SK-N-SH treated with all-trans-retinoic acid at 6 μM for 48 hours (cell line): ENCODE measurements around the gene TMEM33.
"Not testable (repeated sequence)": the region's sequence is repeated elsewhere in the genome, so short reads cannot be mapped to it uniquely, and the experiment has no call there.

ENCODE experiments used
- ATAC-seq: fragments of 200-7000 bp; cut with Tn5 transposase; 3 replicates; pipeline ENCODE4 v1.9.1; 2020; ENCODE audit warnings: mild to moderate bottlenecking, moderate library complexity
- ARNTL ChIP-seq: fragments of 450-650 bp; formaldehyde crosslinking; IDR thresholded peaks from 2 replicates; pipeline ENCODE4 v1.5.0; 2020; ENCODE audit warnings: low read depth, mild to moderate bottlenecking, moderate library complexity, borderline replicate concordance
- BACH2 ChIP-seq: fragments of 250-450 bp; sonication (Bioruptor Pico); IDR thresholded peaks from 2 replicates; pipeline ENCODE4 v1.9.0; 2021; ENCODE audit warnings: mild to moderate bottlenecking, borderline replicate concordance
- CSDC2 ChIP-seq: fragments of 250-450 bp; sonication (Bioruptor Pico); IDR thresholded peaks from 2 replicates; pipeline ENCODE4 v1.5.0; 2020; ENCODE audit warnings: mild to moderate bottlenecking, moderate library complexity
- ESRRG ChIP-seq: fragments of 250-450 bp; sonication (Bioruptor Pico); IDR thresholded peaks from 2 replicates; pipeline ENCODE4 v1.6.1; 2021; ENCODE audit warnings: mild to moderate bottlenecking
- GLIS3 ChIP-seq: fragments of 250-450 bp; sonication (Bioruptor Pico); IDR thresholded peaks from 2 replicates; pipeline ENCODE4 v1.5.0; 2020; ENCODE audit warnings: mild to moderate bottlenecking, moderate library complexity
- ISL1 ChIP-seq: fragments of 250-450 bp; sonication (Bioruptor Pico); IDR thresholded peaks from 2 replicates; pipeline ENCODE4 v2.1.2; 2022; ENCODE audit warnings: mild to moderate bottlenecking, moderate library complexity
- OSR1 ChIP-seq: fragments of 250-450 bp; sonication (Bioruptor Pico); IDR thresholded peaks from 2 replicates; pipeline ENCODE4 v1.8.0; 2022; ENCODE audit warnings: moderate library complexity, mild to moderate bottlenecking, inconsistent platforms
- PPARA ChIP-seq: fragments of 250-450 bp; sonication (Bioruptor Pico); IDR thresholded peaks from 2 replicates; pipeline ENCODE4 v1.5.0; 2020; ENCODE audit warnings: mild to moderate bottlenecking, borderline replicate concordance
- RARB ChIP-seq: fragments of 250-450 bp; sonication (Bioruptor Pico); IDR thresholded peaks from 2 replicates; pipeline ENCODE4 v1.8.0; 2021; ENCODE audit warnings: mild to moderate bottlenecking, moderate library complexity
- SNAI2 ChIP-seq: fragments of 250-450 bp; sonication (Bioruptor Pico); IDR thresholded peaks from 2 replicates; pipeline ENCODE4 v1.5.0; 2020; ENCODE audit warnings: mild to moderate bottlenecking, moderate library complexity
- TCF4 ChIP-seq: fragments of 250-450 bp; sonication (Bioruptor Pico); IDR thresholded peaks from 2 replicates; pipeline ENCODE4 v1.8.0; 2021; ENCODE audit warnings: mild to moderate bottlenecking, moderate library complexity, borderline replicate concordance
- TOX ChIP-seq: fragments of 250-450 bp; sonication (Bioruptor Pico); IDR thresholded peaks from 2 replicates; pipeline ENCODE4 v1.8.0; 2021; ENCODE audit warnings: mild to moderate bottlenecking, moderate library complexity, borderline replicate concordance
- TSHZ2 ChIP-seq: fragments of 250-450 bp; sonication (Bioruptor Pico); IDR thresholded peaks from 2 replicates; pipeline ENCODE4 v1.5.0; 2020; ENCODE audit warnings: mild to moderate bottlenecking, moderate library complexity
- ZC3H10 ChIP-seq: fragments of 250-450 bp; sonication (Bioruptor Pico); IDR thresholded peaks from 2 replicates; pipeline ENCODE4 v1.5.1; 2021; ENCODE audit warnings: mild to moderate bottlenecking, moderate library complexity
- ZFP3 ChIP-seq: fragments of 250-450 bp; sonication (Bioruptor Pico); IDR thresholded peaks from 2 replicates; pipeline ENCODE4 v1.5.0; 2020; ENCODE audit warnings: mild to moderate bottlenecking, moderate library complexity
- ZFP30 ChIP-seq: fragments of 450-650 bp; formaldehyde crosslinking; IDR thresholded peaks from 2 replicates; pipeline ENCODE4 v1.5.0; 2022; ENCODE audit warnings: mild to moderate bottlenecking, moderate library complexity
- ZNF565 ChIP-seq: fragments of 450-650 bp; formaldehyde crosslinking; conservative IDR thresholded peaks from 2 replicates; pipeline ENCODE4 v1.5.0; 2020; ENCODE audit warnings: low read depth, mild to moderate bottlenecking, moderate library complexity
- ZNF8 ChIP-seq: fragments of 450-650 bp; formaldehyde crosslinking; IDR thresholded peaks from 2 replicates; pipeline ENCODE4 v1.5.0; 2020; ENCODE audit warnings: mild to moderate bottlenecking, moderate library complexity
- TF ChIP-seq, protein P1 (sequence below): fragments of 250-450 bp; sonication (Bioruptor Pico); IDR thresholded peaks from 2 replicates; pipeline ENCODE4 v1.8.0; 2020; ENCODE audit warnings: mild to moderate bottlenecking, moderate library complexity, borderline replicate concordance
- TF ChIP-seq, protein P2 (sequence below): fragments of 250-450 bp; sonication (Bioruptor Pico); IDR thresholded peaks from 2 replicates; pipeline ENCODE4 v1.8.0; 2021; ENCODE audit warnings: low read depth, mild to moderate bottlenecking, moderate library complexity, borderline replicate concordance

The TMEM33 gene

GRCh38 chr4:41888687-41889074 lies 46.5 kb upstream of the TMEM33 start:
- no peak for ATAC-seq
- TF ChIP-seq RARB (CRISPR knock-in tag) (no peak), SNAI2 (CRISPR knock-in tag) (no peak), ZNF565 (CRISPR knock-in tag) (no peak), ZFP3 (CRISPR knock-in tag) (no peak), OSR1 (CRISPR knock-in tag) (no peak)

GRCh38 chr4:41889317-41889716 lies 45.9 kb upstream of the TMEM33 start:
- ATAC-seq = no peak
- TF ChIP-seq PPARA (CRISPR knock-in tag) (no peak), GLIS3 (CRISPR knock-in tag) (no peak), ZFP3 (CRISPR knock-in tag) (no peak), ARNTL (CRISPR knock-in tag) (no peak)

DNA sequence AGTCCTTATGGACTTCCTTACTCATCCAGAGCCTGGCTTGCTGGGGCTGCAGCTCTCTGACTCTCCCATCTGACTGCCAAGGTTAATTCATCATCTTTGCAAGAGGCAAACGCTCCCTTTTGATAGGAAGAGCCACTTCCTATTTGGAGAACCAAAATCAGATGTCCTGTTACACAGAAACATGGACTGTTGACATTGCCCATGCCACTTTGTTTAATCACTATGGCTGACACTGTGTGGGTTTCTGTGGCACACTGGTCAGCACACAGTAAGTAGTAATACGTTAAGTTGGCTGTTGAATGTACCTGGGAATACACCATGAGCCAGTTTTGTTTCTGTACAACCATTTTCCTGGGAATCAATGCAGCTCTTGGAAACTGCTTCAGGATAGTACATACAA lies 45.1 kb upstream of the TMEM33 start:
- TF ChIP-seq BACH2 (no peak), ARNTL (CRISPR knock-in tag) (no peak), TSHZ2 (CRISPR knock-in tag) (no peak), ZC3H10 (CRISPR knock-in tag) (no peak), ISL1 (CRISPR knock-in tag) (no peak), ZNF565 (CRISPR knock-in tag) (no peak), CSDC2 (CRISPR knock-in tag) (no peak), TCF4 (CRISPR knock-in tag) (no peak), PPARA (CRISPR knock-in tag) (no peak), RARB (CRISPR knock-in tag) (no peak), GLIS3 (CRISPR knock-in tag) (no peak), SNAI2 (CRISPR knock-in tag) (no peak), ESRRG (CRISPR knock-in tag) (no peak), ZNF8 (CRISPR knock-in tag) (no peak)
- TF ChIP-seq, protein P1, sequence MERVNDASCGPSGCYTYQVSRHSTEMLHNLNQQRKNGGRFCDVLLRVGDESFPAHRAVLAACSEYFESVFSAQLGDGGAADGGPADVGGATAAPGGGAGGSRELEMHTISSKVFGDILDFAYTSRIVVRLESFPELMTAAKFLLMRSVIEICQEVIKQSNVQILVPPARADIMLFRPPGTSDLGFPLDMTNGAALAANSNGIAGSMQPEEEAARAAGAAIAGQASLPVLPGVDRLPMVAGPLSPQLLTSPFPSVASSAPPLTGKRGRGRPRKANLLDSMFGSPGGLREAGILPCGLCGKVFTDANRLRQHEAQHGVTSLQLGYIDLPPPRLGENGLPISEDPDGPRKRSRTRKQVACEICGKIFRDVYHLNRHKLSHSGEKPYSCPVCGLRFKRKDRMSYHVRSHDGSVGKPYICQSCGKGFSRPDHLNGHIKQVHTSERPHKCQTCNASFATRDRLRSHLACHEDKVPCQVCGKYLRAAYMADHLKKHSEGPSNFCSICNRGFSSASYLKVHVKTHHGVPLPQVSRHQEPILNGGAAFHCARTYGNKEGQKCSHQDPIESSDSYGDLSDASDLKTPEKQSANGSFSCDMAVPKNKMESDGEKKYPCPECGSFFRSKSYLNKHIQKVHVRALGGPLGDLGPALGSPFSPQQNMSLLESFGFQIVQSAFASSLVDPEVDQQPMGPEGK (CRISPR knock-in tag) = no peak
- no peak for ATAC-seq

GRCh38 chr4:41896648-41897047 lies 38.6 kb upstream of the TMEM33 start:
- ATAC-seq = no peak
- TF ChIP-seq, protein P2, sequence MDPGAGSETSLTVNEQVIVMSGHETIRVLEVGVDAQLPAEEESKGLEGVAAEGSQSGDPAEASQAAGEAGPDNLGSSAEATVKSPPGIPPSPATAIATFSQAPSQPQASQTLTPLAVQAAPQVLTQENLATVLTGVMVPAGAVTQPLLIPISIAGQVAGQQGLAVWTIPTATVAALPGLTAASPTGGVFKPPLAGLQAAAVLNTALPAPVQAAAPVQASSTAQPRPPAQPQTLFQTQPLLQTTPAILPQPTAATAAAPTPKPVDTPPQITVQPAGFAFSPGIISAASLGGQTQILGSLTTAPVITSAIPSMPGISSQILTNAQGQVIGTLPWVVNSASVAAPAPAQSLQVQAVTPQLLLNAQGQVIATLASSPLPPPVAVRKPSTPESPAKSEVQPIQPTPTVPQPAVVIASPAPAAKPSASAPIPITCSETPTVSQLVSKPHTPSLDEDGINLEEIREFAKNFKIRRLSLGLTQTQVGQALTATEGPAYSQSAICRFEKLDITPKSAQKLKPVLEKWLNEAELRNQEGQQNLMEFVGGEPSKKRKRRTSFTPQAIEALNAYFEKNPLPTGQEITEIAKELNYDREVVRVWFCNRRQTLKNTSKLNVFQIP = no peak
- TF ChIP-seq SNAI2 (CRISPR knock-in tag) (no peak), ZNF8 (CRISPR knock-in tag) (no peak), ZNF565 (CRISPR knock-in tag) (no peak), GLIS3 (CRISPR knock-in tag) (no peak), CSDC2 (CRISPR knock-in tag) (no peak), BACH2 (no peak), TOX (CRISPR knock-in tag) (no peak)
- TF ChIP-seq, all 23 proteins: peak for 0

GRCh38 chr4:41897698-41898097 lies 37.5 kb upstream of the TMEM33 start:
- TF ChIP-seq GLIS3 (CRISPR knock-in tag) = no peak
- no peak for TF ChIP-seq ESRRG (CRISPR knock-in tag)
- no peak for TF ChIP-seq ZFP30 (CRISPR knock-in tag)
- no peak for ATAC-seq

GRCh38 chr4:41909136-41909535 lies 26.1 kb upstream of the TMEM33 start:
- ATAC-seq = not testable (repeated sequence)
